Smooth muscle cell (in vitro differentiated cells): ENCODE measurements around the gene ZNF711. TPM values are rescaled to one million over a fixed set of nuclear protein-coding genes. Genes with fewer than 3 reads are reported as not detected.
A peak's percentile ranks its signal among the peaks of the same experiment; 100 is the strongest.
"Not testable (repeated sequence)": the region's sequence is repeated elsewhere in the genome, so short reads cannot be mapped to it uniquely, and the experiment has no call there.

Source experiments
- DNase-seq: peaks from one replicate; lab custom pipeline; 2025; ENCODE audit not compliant: unreplicated experiment; lab: John Stamatoyannopoulos, UW
- H2AFZ ChIP-seq: fragments of 200-600 bp; sonication (generic); 2 replicates; pipeline ENCODE4 v1.6.0; 2016; ENCODE audit warnings: antibody characterized with exemption, low read depth, mild to moderate bottlenecking
- H3F3A ChIP-seq: fragments of 200-600 bp; sonication (generic); 2 replicates; pipeline ENCODE4 v1.6.0; 2017; ENCODE audit warnings: antibody characterized with exemption, low read depth
- H3K27ac ChIP-seq: fragments of 200-600 bp; sonication (generic); 2 replicates; pipeline ENCODE4 v1.5.1; 2016; ENCODE audit warnings: low read depth, mild to moderate bottlenecking
- H3K27me3 ChIP-seq: fragments of 200-600 bp; sonication (generic); 2 replicates; pipeline ENCODE4 v1.6.1; 2016; ENCODE audit warnings: low read depth, mild to moderate bottlenecking
- H3K36me3 ChIP-seq: fragments of 200-600 bp; sonication (generic); 2 replicates; pipeline ENCODE4 v1.5.1; 2016; ENCODE audit warnings: low read depth
- H3K4me1 ChIP-seq: fragments of 200-600 bp; sonication (generic); 2 replicates; pipeline ENCODE4 v1.5.1; 2016; ENCODE audit warnings: low read depth
- H3K4me2 ChIP-seq: fragments of 200-600 bp; sonication (generic); 2 replicates; pipeline ENCODE4 v1.6.0; 2016; ENCODE audit warnings: mild to moderate bottlenecking
- H3K4me3 ChIP-seq: fragments of 200-600 bp; sonication (generic); 2 replicates; pipeline ENCODE4 v1.5.1; 2016; ENCODE audit warnings: mild to moderate bottlenecking
- H3K79me2 ChIP-seq: fragments of 200-600 bp; sonication (generic); 2 replicates; pipeline ENCODE4 v1.6.0; 2016; ENCODE audit warnings: low read depth, mild to moderate bottlenecking
- H3K9ac ChIP-seq: fragments of 200-600 bp; sonication (generic); 2 replicates; pipeline ENCODE4 v1.6.0; 2016; ENCODE audit warnings: low read depth
- H3K9me3 ChIP-seq: fragments of 200-600 bp; sonication (generic); replicated peaks from 2 replicates; pipeline ENCODE4 v1.5.1; 2016; ENCODE audit warnings: low read depth
- H4K20me1 ChIP-seq: fragments of 200-600 bp; sonication (generic); 2 replicates; pipeline ENCODE4 v1.6.0; 2016; ENCODE audit warnings: low read depth
- WGBS: methylation state at CpG from one replicate; pipeline ENCODE4 v1.1.7; 2016; ENCODE audit warnings: low lambda C conversion rate; 5-methylcytosine and 5-hydroxymethylcytosine counted together
- polyA plus RNA-seq: library from polyadenylated mRNA; unstranded; fragments of >200 nt; fragmentation: Nextera tagmentation; extraction: Ambion mirVana; gene quantifications from 2 replicates; pipeline ENCODE4 v1.2.1, GENCODE V29; 2016
- total RNA-seq: library from RNA; depleted of rRNA; stranded (reverse); fragments of >200 nt; gene quantifications from 2 replicates; pipeline ENCODE4 v1.2.3, GENCODE V29; 2014
- TF ChIP-seq, protein P1 (sequence below): fragments of 200-600 bp; sonication (generic); IDR thresholded peaks from 2 replicates; pipeline ENCODE4 v1.5.1; 2017; ENCODE audit warnings: borderline replicate concordance, mild to moderate bottlenecking, antibody characterized with exemption; ENCODE audit not compliant: insufficient read depth, poor library complexity, severe bottlenecking

The ZNF711 gene
- total and polyA plus RNA-seq, 2 experiments from 2014 or later: 14.7 to 21.2 TPM

DNA sequence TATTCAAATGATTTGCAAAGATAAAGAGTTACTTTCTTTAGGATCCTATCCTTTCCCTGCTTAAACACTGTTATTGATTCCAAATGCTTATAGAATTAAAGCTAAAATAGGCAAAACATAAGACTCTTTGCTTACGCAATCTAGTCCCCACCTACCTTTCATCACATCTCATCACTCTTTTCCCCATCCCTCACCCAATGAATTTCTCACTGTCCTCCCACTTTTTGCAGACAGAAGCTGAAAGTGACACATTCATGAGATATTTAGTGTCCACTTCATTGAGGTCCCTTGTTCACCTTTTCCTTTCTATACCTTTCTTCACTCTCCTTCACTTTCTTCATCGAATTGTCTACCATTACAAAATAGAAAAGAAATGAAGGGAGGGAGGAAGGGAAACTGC is 636 bp upstream of the ZNF711 start:
- no peak for DNase-seq
- WGBS: 52% methylated on average over 2 of the region's 2 CpGs
- Histone ChIP-seq H3K4me2 (peak overlapping the region; percentile 82), H3K9ac (peak overlapping the region; percentile 76), H3K79me2 (peaks cover 17% of the 10 kb centered on the region), H3K27me3 (no peaks in the 10 kb centered on the region), H3K9me3 (no peaks in the 10 kb centered on the region), H2AFZ (peak overlapping the region; percentile 79), H3K36me3 (no peaks in the 10 kb centered on the region), H4K20me1 (peaks cover 6% of the 10 kb centered on the region), H3K4me1 (no peaks in the 10 kb centered on the region), H3K27ac (peak overlapping the region; percentile 68), H3K4me3 (peak overlapping the region; percentile 67), H3F3A (no peaks in the 10 kb centered on the region)
- TF ChIP-seq, protein P1, sequence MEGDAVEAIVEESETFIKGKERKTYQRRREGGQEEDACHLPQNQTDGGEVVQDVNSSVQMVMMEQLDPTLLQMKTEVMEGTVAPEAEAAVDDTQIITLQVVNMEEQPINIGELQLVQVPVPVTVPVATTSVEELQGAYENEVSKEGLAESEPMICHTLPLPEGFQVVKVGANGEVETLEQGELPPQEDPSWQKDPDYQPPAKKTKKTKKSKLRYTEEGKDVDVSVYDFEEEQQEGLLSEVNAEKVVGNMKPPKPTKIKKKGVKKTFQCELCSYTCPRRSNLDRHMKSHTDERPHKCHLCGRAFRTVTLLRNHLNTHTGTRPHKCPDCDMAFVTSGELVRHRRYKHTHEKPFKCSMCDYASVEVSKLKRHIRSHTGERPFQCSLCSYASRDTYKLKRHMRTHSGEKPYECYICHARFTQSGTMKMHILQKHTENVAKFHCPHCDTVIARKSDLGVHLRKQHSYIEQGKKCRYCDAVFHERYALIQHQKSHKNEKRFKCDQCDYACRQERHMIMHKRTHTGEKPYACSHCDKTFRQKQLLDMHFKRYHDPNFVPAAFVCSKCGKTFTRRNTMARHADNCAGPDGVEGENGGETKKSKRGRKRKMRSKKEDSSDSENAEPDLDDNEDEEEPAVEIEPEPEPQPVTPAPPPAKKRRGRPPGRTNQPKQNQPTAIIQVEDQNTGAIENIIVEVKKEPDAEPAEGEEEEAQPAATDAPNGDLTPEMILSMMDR: no peak

DNA sequence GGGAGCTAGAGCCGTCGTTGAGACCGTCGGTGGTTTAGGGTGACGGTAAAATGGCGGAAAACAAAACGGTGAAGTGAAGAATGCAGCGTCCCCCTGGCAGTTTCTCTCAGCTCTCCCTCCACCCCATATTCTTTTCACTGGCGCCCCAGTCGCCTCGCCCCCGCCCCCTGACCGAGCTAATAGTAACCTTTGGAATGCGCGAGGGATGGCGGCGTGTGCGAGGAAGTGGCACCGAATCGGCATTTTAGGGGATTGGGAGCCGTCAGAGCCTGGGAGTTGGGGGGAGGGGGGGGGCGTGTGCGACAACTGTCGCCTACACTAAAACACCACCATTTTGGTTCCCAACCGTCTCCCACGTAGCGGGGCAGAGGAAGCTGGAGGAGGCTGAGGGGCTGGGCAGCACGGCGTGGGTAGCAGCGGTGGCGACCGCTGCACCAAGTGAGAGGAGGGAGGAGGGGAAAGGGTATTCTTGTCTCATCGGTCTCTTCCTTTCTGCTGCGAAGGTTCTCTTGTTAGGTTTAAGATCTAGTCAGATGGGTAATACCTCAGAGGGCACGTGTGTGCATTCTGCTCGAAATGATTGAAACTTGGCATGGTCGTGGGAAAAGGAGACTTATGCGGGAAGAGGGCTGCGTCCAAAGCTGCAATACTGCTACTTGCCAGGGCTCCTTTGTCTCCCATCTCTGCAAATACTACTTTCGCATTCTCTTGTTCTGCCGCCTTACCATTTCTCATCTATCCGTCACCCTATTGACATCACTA is 840 bp downstream of the ZNF711 start:
- H3K27me3 ChIP-seq: no peaks in the 10 kb centered on the region
- no peaks in the 10 kb centered on the region for H3F3A ChIP-seq
- no peaks in the 10 kb centered on the region for H3K9me3 ChIP-seq
- peak; percentile 9 for DNase-seq
- H3K4me2 ChIP-seq: peak overlapping the region; percentile 82
- peaks cover 7% of the 10 kb centered on the region for H4K20me1 ChIP-seq
- TF ChIP-seq, protein P1: no peak
- H3K79me2 ChIP-seq: peaks cover 21% of the 10 kb centered on the region
- H3K36me3 ChIP-seq: no peaks in the 10 kb centered on the region
- H3K27ac ChIP-seq: peak overlapping the region; percentile 68
- H3K9ac ChIP-seq: peak overlapping the region; percentile 76
- WGBS: 43% methylated on average over 38 of the region's 42 CpGs
- H2AFZ ChIP-seq: peak overlapping the region; percentile 79
- no peaks in the 10 kb centered on the region for H3K4me1 ChIP-seq
- H3K4me3 ChIP-seq: peak overlapping the region; percentile 67

DNA sequence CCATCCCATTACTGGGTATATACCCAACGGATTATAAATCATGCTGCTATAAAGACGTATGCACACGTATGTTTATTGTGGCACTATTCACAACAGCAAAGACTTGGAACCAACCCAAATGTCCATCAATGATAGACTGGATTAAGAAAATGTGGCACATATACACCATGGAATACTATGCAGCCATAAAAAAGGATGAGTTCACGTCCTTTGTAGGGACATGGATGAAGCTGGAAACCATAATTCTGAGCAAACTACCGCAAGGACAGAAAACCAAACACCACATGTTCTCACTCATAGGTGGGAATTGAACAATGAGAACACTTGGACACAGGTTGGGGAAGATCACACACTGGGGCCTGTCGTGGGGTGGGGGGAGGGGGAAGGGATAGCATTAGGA is 41.5 kb downstream of the ZNF711 start:
- not testable (repeated sequence) for H3K4me1 ChIP-seq, H3K9me3 ChIP-seq, H3K4me2 ChIP-seq, H3K27ac ChIP-seq, H3K4me3 ChIP-seq, DNase-seq, H3K36me3 ChIP-seq, H3F3A ChIP-seq, H3K79me2 ChIP-seq, H3K27me3 ChIP-seq, H2AFZ ChIP-seq, H3K9ac ChIP-seq, H4K20me1 ChIP-seq
- 86% methylated on average over 6 of the region's 6 CpGs for whole genome bisulfite sequencing

DNA sequence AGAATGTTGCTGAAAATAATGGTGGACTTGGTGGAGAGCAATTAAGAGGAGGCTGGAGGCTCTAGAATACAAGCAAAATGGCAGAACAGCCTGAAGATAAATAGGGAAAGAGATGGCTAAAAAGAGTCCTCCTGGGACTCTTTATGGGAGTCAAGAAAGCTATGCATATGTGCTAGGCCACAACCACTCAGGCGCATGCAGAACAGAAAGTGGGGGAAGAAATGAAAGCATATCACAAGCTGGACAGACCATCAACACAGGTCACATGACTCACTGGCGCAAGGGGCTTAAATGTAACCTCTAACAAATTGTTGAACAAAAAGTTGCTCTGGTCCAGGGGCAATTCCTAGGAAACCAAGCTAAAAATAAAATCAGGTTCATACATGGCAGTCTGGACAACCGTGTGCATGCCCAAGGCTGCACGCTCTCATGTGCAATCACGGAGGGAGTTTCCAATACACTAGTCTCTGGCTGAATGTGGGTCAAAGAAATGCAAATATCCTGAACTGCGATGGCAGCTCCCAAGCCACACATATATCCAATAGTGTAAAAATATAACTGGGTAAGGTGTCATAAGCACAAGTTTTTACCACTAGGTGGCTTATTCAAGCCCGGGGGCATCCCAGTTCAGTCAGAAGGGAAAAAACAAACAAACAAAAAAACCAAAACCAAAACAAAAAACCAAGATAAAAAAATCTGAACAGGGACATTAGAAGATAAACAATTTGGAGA is 45.4 kb downstream of the ZNF711 start:
- H3K4me1 ChIP-seq: no peaks in the 10 kb centered on the region
- H3F3A ChIP-seq: no peaks in the 10 kb centered on the region
- no peak overlapping the region for H2AFZ ChIP-seq
- TF ChIP-seq, protein P1: no peak
- 89% methylated on average over 7 of the region's 7 CpGs for WGBS
- no peaks in the 10 kb centered on the region for H3K9me3 ChIP-seq
- no peaks in the 10 kb centered on the region for H3K27me3 ChIP-seq
- no peak overlapping the region for H3K27ac ChIP-seq
- H3K79me2 ChIP-seq: no peaks in the 10 kb centered on the region
- DNase-seq: no peak
- H3K4me3 ChIP-seq: no peak overlapping the region
- no peaks in the 10 kb centered on the region for H3K36me3 ChIP-seq
- no peak overlapping the region for H3K9ac ChIP-seq
- no peak overlapping the region for H3K4me2 ChIP-seq
- no peaks in the 10 kb centered on the region for H4K20me1 ChIP-seq
